H1 (cell line): ENCODE measurements around the gene AGAP1. TPM values are rescaled to one million over a fixed set of nuclear protein-coding genes. Genes with fewer than 3 reads are reported as not detected.

Experiments
- CTCF ChIA-PET: fragments of 300-600 bp; sonication (Branson Sonifier 250); formaldehyde crosslinking; loops from one replicate; lab custom pipeline; 2021; ENCODE audit not compliant: partially characterized antibody; lab: Charles Lee
- POLR2A ChIA-PET: fragments of 300-600 bp; sonication (Branson Sonifier 250); formaldehyde crosslinking; loops from one replicate; lab custom pipeline; 2021; ENCODE audit warnings: inconsistent platforms; ENCODE audit not compliant: partially characterized antibody; lab: Charles Lee
- DNase-seq, 2 experiments: peaks; one replicate each; pipeline versions ENCODE4 v3.0.0 to v3.0.0-alpha.2; 2010 to 2022; ENCODE audit warnings: low spot score in 2 of 2, low read depth in 1 of 2, mixed read lengths in 1 of 2
- FAIRE-seq: peaks from 2 replicates; lab custom pipeline; 2011; peaks lifted over from hg19 to GRCh38; lab: Jason Lieb, UNC
- H2AFZ ChIP-seq: 2 replicates; pipeline ENCODE4 v1.8.1; 2012; ENCODE audit warnings: low read length, inconsistent platforms
- H2AK5ac ChIP-seq: 2 replicates; pipeline ENCODE4 v1.6.1; 2013; ENCODE audit warnings: low read depth, low read length
- H2BK120ac ChIP-seq: replicated peaks from 2 replicates; pipeline ENCODE3; 2013; ENCODE audit warnings: low read depth, low read length, inconsistent platforms
- H2BK12ac ChIP-seq: 2 replicates; pipeline ENCODE4 v1.6.1; 2013; ENCODE audit warnings: low read depth, low read length
- H2BK15ac ChIP-seq: 2 replicates; pipeline ENCODE4 v1.6.1; 2013; ENCODE audit warnings: low read length
- H2BK20ac ChIP-seq: 2 replicates; pipeline ENCODE4 v1.6.1; 2013; ENCODE audit warnings: low read length
- H2BK5ac ChIP-seq: 2 replicates; pipeline ENCODE4 v1.6.1; 2013; ENCODE audit warnings: low read depth, low read length
- H3K14ac ChIP-seq: 2 replicates; pipeline ENCODE4 v1.6.1; 2013; ENCODE audit warnings: inconsistent platforms; ENCODE audit not compliant: insufficient read length
- H3K18ac ChIP-seq: 2 replicates; pipeline ENCODE4 v1.6.1; 2013; ENCODE audit warnings: low read length; ENCODE audit errors: extremely low read depth
- H3K23ac ChIP-seq: 2 replicates; pipeline ENCODE4 v1.6.1; 2013; ENCODE audit warnings: inconsistent platforms; ENCODE audit not compliant: insufficient read length
- H3K23me2 ChIP-seq: 2 replicates; pipeline ENCODE4 v1.6.1; 2013; ENCODE audit warnings: low read depth, low read length
- H3K27ac ChIP-seq: 2 replicates; pipeline ENCODE4 v1.6.1; 2011; ENCODE audit warnings: low read depth, low read length, inconsistent platforms
- H3K27me3 ChIP-seq, 4 experiments: replicated peaks in 1 of 4; 1 replicate in 1 of 4; 2 replicates in 3 of 4; pipeline versions ENCODE4 v1.6.1 to v1.8.1; 2011 to 2013; ENCODE audit warnings: low read length in 3 of 4, mild to moderate bottlenecking in 3 of 4, inconsistent platforms in 2 of 4, mixed read lengths in 2 of 4, moderate library complexity in 1 of 4; ENCODE audit not compliant: control insufficient read depth in 3 of 4, insufficient read depth in 3 of 4; ENCODE audit errors: extremely low read depth in 1 of 4
- H3K36me3 ChIP-seq, 4 experiments: 2 replicates each; pipeline versions ENCODE4 v1.6.1 to v1.8.1; 2011 to 2013; ENCODE audit warnings: mild to moderate bottlenecking in 4 of 4, low read length in 3 of 4, moderate library complexity in 2 of 4, control low read depth in 1 of 4, inconsistent platforms in 1 of 4; ENCODE audit not compliant: insufficient read depth in 4 of 4, control insufficient read depth in 2 of 4
- H3K4ac ChIP-seq: replicated peaks from 2 replicates; pipeline ENCODE3; 2013; ENCODE audit warnings: low read length, low read depth, mixed read lengths, inconsistent platforms; ENCODE audit not compliant: insufficient read length
- H3K4me1 ChIP-seq, 4 experiments: replicated peaks in 1 of 4; 1 replicate in 1 of 4; 2 replicates in 3 of 4; pipeline versions ENCODE4 v1.6.1 to v1.8.1; 2011 to 2013; ENCODE audit warnings: low read length in 3 of 4, inconsistent platforms in 2 of 4, mixed read lengths in 1 of 4; ENCODE audit not compliant: insufficient read depth in 4 of 4, control insufficient read depth in 3 of 4
- H3K4me2 ChIP-seq, 2 experiments: 2 replicates each; pipeline versions ENCODE4 v1.6.1 to v1.8.1; 2011 to 2013; ENCODE audit warnings: low read depth in 2 of 2, low read length in 2 of 2, control low read depth in 1 of 2, inconsistent platforms in 1 of 2, mild to moderate bottlenecking in 1 of 2; ENCODE audit not compliant: insufficient read depth in 1 of 2
- H3K4me3 ChIP-seq, 4 experiments: fragments of 200-600, 300-600 bp in 1 of 4; sonication (generic), shearing (Covaris generic), sonication (Bioruptor Twin) in 1 of 4; 2 replicates each; pipeline versions ENCODE4 v1.5.1 to v1.8.1; 2011 to 2016; ENCODE audit warnings: low read length in 4 of 4, low read depth in 3 of 4, control low read depth in 2 of 4, inconsistent platforms in 2 of 4, mild to moderate bottlenecking in 2 of 4, mixed read lengths in 1 of 4, moderate library complexity in 1 of 4; ENCODE audit not compliant: insufficient read depth in 2 of 4; ENCODE audit errors: extremely low read depth in 1 of 4
- H3K56ac ChIP-seq: replicated peaks from 2 replicates; pipeline ENCODE3; 2013; ENCODE audit warnings: low read depth, mild to moderate bottlenecking, mixed read lengths, low read length, inconsistent platforms; ENCODE audit not compliant: insufficient read length
- H3K79me1 ChIP-seq: 2 replicates; pipeline ENCODE4 v1.6.1; 2013; ENCODE audit warnings: low read depth, low read length, control low read depth
- H3K79me2 ChIP-seq, 2 experiments: 2 replicates each; pipeline versions ENCODE4 v1.6.1 to v1.8.1; 2012 to 2013; ENCODE audit warnings: low read length in 2 of 2, mild to moderate bottlenecking in 2 of 2, inconsistent platforms in 1 of 2; ENCODE audit not compliant: insufficient read depth in 2 of 2, control insufficient read depth in 1 of 2
- H3K9ac ChIP-seq, 4 experiments: replicated peaks in 1 of 4; 1 replicate in 1 of 4; 2 replicates in 3 of 4; pipeline versions ENCODE4 v1.6.1 to v1.8.1; 2011 to 2013; ENCODE audit warnings: low read depth in 3 of 4, low read length in 3 of 4, control low read depth in 2 of 4, mild to moderate bottlenecking in 2 of 4, moderate library complexity in 2 of 4, inconsistent platforms in 1 of 4; ENCODE audit errors: extremely low read depth in 1 of 4
- H3K9me3 ChIP-seq, 2 experiments: 2 replicates each; pipeline versions ENCODE4 v1.6.1 to v1.8.1; 2012 to 2013; ENCODE audit warnings: mild to moderate bottlenecking in 2 of 2, moderate library complexity in 2 of 2, control low read depth in 1 of 2, inconsistent platforms in 1 of 2, low read depth in 1 of 2, low read length in 1 of 2, mixed read lengths in 1 of 2; ENCODE audit not compliant: insufficient read depth in 2 of 2
- H4K20me1 ChIP-seq, 2 experiments: replicated peaks in 1 of 2; 2 replicates each; pipeline versions ENCODE3 to v1.8.1; 2011 to 2013; ENCODE audit warnings: inconsistent platforms in 2 of 2, low read length in 2 of 2, mild to moderate bottlenecking in 1 of 2; ENCODE audit not compliant: insufficient read depth in 2 of 2, control insufficient read depth in 1 of 2
- H4K5ac ChIP-seq: 2 replicates; pipeline ENCODE4 v1.6.1; 2013; ENCODE audit warnings: low read length, low read depth, mixed read lengths, inconsistent platforms; ENCODE audit not compliant: insufficient read length
- H4K8ac ChIP-seq: 2 replicates; pipeline ENCODE4 v1.8.0; 2013; ENCODE audit warnings: mild to moderate bottlenecking, moderate library complexity, low read length, inconsistent platforms; ENCODE audit not compliant: insufficient read depth; ENCODE audit errors: extremely low read depth
- H4K91ac ChIP-seq: replicated peaks from 2 replicates; pipeline ENCODE3; 2013; ENCODE audit warnings: low read length, mixed read lengths, inconsistent platforms; ENCODE audit not compliant: insufficient read length
- BACH1 ChIP-seq: IDR thresholded peaks from 2 replicates; pipeline ENCODE4 v1.6.1; 2012; ENCODE audit warnings: low read length, improper control_type of control experiment
- CTCF ChIP-seq, 3 experiments: IDR thresholded peaks; 1 replicate in 2 of 3; 2 replicates in 1 of 3; pipeline versions ENCODE4 v1.5.1 to v1.6.1; 2011; ENCODE audit warnings: low read length in 3 of 3, mild to moderate bottlenecking in 3 of 3, inconsistent platforms in 2 of 3, low read depth in 1 of 3, moderate library complexity in 1 of 3; ENCODE audit not compliant: insufficient read depth in 1 of 3; ENCODE audit errors: control extremely low read depth in 1 of 3
- E2F6 ChIP-seq: IDR thresholded peaks from 2 replicates; pipeline ENCODE4 v1.6.1; 2012; ENCODE audit warnings: inconsistent platforms
- EGR1 ChIP-seq: IDR thresholded peaks from 2 replicates; pipeline ENCODE4 v1.6.1; 2011; ENCODE audit warnings: low read depth, low read length, borderline replicate concordance
- GTF2F1 ChIP-seq: IDR thresholded peaks from 2 replicates; pipeline ENCODE4 v1.6.1; 2012; ENCODE audit warnings: low read depth, low read length, improper control_type of control experiment, borderline replicate concordance
- RAD21 ChIP-seq, 2 experiments: IDR thresholded peaks in 1 of 2; conservative IDR thresholded peaks in 1 of 2; 2 replicates each; pipeline ENCODE4 v1.6.1; 2011; ENCODE audit warnings: low read depth in 2 of 2, low read length in 2 of 2, improper control_type of control experiment in 1 of 2, inconsistent platforms in 1 of 2, mild to moderate bottlenecking in 1 of 2, moderate library complexity in 1 of 2
- SIRT6 ChIP-seq: IDR thresholded peaks from one replicate; pipeline ENCODE4 v1.7.1; 2012; ENCODE audit warnings: low read length, inconsistent platforms
- SUZ12 ChIP-seq: fragments of 200-600 bp; sonication (generic); IDR thresholded peaks from 2 replicates; pipeline ENCODE4 v1.6.1; 2012; ENCODE audit warnings: mild to moderate bottlenecking, inconsistent platforms, low read length, moderate library complexity, mixed read lengths
- TAF7 ChIP-seq: optimal IDR thresholded peaks from 2 replicates; pipeline ENCODE3; 2011; ENCODE audit warnings: low read depth, mild to moderate bottlenecking, inconsistent platforms, low read length, moderate library complexity, borderline replicate concordance
- WGBS, 2 experiments: shearing (Covaris generic) in 1 of 2; methylation state at CpG; one replicate each; pipeline versions ENCODE4 v1.1.6 to v1.1.7; 2013 to 2015; ENCODE audit warnings: low lambda C conversion rate in 2 of 2, mixed read lengths in 2 of 2, inconsistent platforms in 1 of 2, low coverage in 1 of 2, missing lambda C conversion rate in 1 of 2; ENCODE audit not compliant: insufficient replicate concordance in 2 of 2, insufficient coverage in 1 of 2, insufficient read length in 1 of 2; ENCODE audit errors: extremely low coverage in 1 of 2, missing lambda C conversion rate in 1 of 2; 5-methylcytosine and 5-hydroxymethylcytosine counted together
- polyA plus RNA-seq, 7 experiments: library from polyadenylated mRNA; depleted of rRNA in 3 of 7; stranded (reverse) in 5 of 7; unstranded in 2 of 7; fragments of >200 nt in 5 of 7; fragments of 200-250 nt in 2 of 7; gene quantifications; 1 replicate in 5 of 7; 2 replicates in 1 of 7; 4 replicates in 1 of 7; pipeline versions ENCODE4 v1.2.1 to v1.2.3, GENCODE V29; 2011 to 2013; ENCODE audit warnings: missing spikeins in 2 of 7, mixed read lengths in 2 of 7
- total RNA-seq: library from RNA; stranded (reverse); fragmentation: NEBNext Ultra II Directional; extraction: Animal tissue kit (Norgen Biotek cat#: 25700); gene quantifications from 2 replicates; pipeline ENCODE4 v1.2.1, GENCODE V29; 2021

The AGAP1 gene
- total and polyA plus RNA-seq, 2 of the 8 experiments (the other 6 are each of a cell fraction or from before 2014, with no cell fraction given) = 18.1 to 39.4 TPM

- CTCF ChIA-PET = interaction anchor here (0.8 to 4.0 kb wide), 22 partner anchors 7 to 415 kb away, joined by 3 to 28 read pairs (median 6); no protein-coding TSS in a partner anchor
- FAIRE-seq = no peak
- no peaks in the 10 kb centered on the region for H3K23me2 ChIP-seq
- TF ChIP-seq BACH1 (no peak), CTCF (IDR thresholded peaks at IDR 0.05; ENCODE audit: control extremely low read depth in 1 of 3, insufficient read depth in 1 of 3, low read depth in 1 of 3, low read length in 3 of 3) (no peak), GTF2F1 (no peak), SUZ12 (no peak), RAD21 (IDR thresholded peaks at IDR 0.05 in 1 of 2, conservative IDR thresholded peaks at IDR 0.05 in 1 of 2; ENCODE audit: low read depth in 2 of 2, low read length in 2 of 2) (no peak), EGR1 (no peak), TAF7 (no peak), SIRT6 (no peak), E2F6 (no peak)
These were observed 57.1 kb downstream of the AGAP1 start for GRCh38 chr2:235550946-235551345.

More at GRCh38 chr2:235550946-235551345, 57.1 kb downstream of the AGAP1 start:
- no peak overlapping the region for H4K8ac ChIP-seq
- H3K27ac ChIP-seq = no peak overlapping the region
- H2BK15ac ChIP-seq = no peak overlapping the region
- H3K4me3 ChIP-seq = no peak overlapping the region
- no peak overlapping the region for H3K4ac ChIP-seq
- no peak overlapping the region for H4K5ac ChIP-seq
- H4K20me1 ChIP-seq = peaks cover 2 to 38% of the 10 kb centered on the region in 2 experiments
- no peak overlapping the region for H2BK12ac ChIP-seq
- no peak overlapping the region for H2BK20ac ChIP-seq
- H2BK5ac ChIP-seq = no peak overlapping the region
- H2BK120ac ChIP-seq = no peak overlapping the region
- H3K14ac ChIP-seq = no peak overlapping the region
- H3K4me2 ChIP-seq = no peak overlapping the region
- peaks cover 0 to 14% (median 4%) of the 10 kb centered on the region in 4 experiments; a peak in 3 of 7 replicates for H3K4me1 ChIP-seq
- H3K79me2 ChIP-seq = peaks cover 0 to 85% of the 10 kb centered on the region in 2 experiments; a peak in 2 of 4 replicates
- H3K56ac ChIP-seq = no peak overlapping the region
- H3K36me3 ChIP-seq = no peaks in the 10 kb centered on the region
- H4K91ac ChIP-seq = no peak overlapping the region
- H3K18ac ChIP-seq = no peak overlapping the region
- peaks cover 27% of the 10 kb centered on the region for H3K79me1 ChIP-seq
- 89% methylated on average over 8 of the region's 8 CpGs; no CpG with 5 or more reads in 1 of the 2 experiments for WGBS, 2 experiments
- no peak for DNase-seq
- H2AK5ac ChIP-seq = no peak overlapping the region
- no peak overlapping the region for H2AFZ ChIP-seq
- POLR2A ChIA-PET = no interaction called here
- no peaks in the 10 kb centered on the region for H3K9me3 ChIP-seq
- no peak overlapping the region for H3K9ac ChIP-seq
- no peak overlapping the region for H3K23ac ChIP-seq
- no peaks in the 10 kb centered on the region for H3K27me3 ChIP-seq
